Anterior cingulate cortex (tissue), 58 donors: ENCODE results near the gene C9orf85.
"Not testable (repeated sequence)": the region's sequence is repeated elsewhere in the genome, so short reads cannot be mapped to it uniquely, and the experiment has no call there.

ENCODE experiments used
- DNase-seq, 58 donors: peaks; one replicate each; lab custom pipeline; 2025; lab: John Stamatoyannopoulos, UW

The C9orf85 gene, protein sequence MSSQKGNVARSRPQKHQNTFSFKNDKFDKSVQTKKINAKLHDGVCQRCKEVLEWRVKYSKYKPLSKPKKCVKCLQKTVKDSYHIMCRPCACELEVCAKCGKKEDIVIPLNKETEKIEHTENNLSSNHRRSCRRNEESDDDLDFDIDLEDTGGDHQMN

GRCh38 chr9:71911061-71911907 is at the start of gene C9orf85, which contains the start of gene ABHD17B:
C9orf85 (plus strand) TSS chr9:71911639; CDS start chr9:71911735, 96 bp downstream.
ABHD17B (minus strand) TSS chr9:71911193; CDS start chr9:71875080, 36,113 bp downstream.
- DNase-seq = peak; percentile 96 to 100 (median 99)

- no peak for DNase-seq
Measured at GRCh38 chr9:71863631-71864030, 47.8 kb upstream of the C9orf85 start.

DNA sequence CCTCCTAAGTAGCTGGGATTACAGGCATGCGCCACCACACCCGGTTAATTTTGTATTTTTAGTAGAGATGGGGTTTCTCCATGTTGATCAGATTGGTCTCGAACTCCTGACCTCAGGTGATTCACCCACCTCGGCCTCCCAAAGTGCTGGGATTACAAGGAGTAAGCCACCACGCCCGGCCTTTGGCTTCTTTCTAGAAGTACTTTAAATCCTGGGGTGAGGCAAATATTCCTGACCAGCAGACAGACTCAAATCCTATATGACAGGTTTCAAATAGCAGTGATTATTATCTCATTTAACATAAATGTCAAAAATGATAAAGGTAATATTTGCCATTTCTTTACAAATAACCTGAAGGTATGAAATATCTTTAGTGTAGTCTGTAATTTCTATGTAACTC is 36.1 kb upstream of the C9orf85 start:
- DNase-seq = no peak

GRCh38 chr9:71876106-71876505 is 35.3 kb upstream of the C9orf85 start:
- DNase-seq = no peak

DNA sequence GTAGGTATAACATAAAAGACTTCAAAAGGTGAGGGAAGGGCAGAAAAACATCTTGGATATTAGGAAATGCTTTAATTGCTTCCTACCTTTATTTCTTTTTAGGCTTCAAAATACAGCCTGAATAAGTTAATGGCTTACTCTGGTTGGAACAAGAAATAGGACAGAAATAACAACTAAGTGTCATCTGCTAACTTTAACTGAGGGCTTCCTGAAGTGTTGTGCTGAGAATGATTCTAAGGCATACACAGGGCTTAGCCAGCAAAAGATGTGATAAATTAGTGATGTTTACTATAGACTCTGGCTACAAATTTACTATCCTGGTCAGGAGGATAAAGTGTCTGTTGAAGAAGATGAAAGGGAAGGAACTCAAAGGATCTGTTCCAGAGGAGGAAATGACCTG is 34.6 kb upstream of the C9orf85 start:
- DNase-seq = no peak

DNA sequence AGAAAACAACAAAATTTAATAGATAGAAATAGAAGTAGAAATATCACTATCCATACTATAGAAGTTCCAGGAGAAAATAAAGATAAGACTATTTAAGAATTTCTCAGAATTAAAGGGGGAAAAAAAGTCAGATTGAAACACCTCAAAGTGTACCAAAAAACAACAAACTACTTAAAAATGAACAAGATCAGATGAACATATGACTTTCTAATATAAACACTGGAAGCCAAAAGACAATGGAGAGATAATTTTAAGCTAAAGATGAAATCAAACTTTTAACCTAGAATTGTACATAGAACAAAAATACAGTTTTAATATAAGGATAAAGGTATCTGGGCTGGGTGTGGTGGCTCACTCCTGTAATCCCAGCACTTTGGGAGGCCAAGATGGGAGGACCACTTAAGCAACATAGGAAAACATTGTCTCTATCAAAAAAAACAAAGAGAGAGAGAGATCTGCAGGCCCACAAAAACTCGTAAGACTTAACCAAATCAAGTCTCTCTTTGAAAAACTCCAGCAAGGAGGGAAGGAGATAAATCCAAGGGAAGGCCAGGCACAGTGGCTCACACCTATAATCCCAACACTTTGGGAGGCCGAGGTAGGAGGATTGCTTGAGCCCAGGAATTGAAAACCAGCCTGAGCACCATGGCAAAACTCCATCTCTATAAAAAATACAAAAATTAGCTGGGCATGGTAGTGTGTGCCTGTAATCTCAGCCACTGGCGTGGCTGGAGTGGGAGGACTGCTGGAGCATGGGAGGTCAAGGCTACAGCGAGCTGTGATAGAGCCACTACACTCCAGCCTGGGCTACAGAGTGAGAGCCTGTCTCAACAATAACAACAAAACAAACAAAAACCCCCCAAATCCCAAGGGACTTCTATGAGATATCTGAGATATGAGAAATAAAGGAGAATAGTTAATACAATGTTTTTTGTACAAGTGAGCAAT is 32.8 kb upstream of the C9orf85 start:
- no peak for DNase-seq

GRCh38 chr9:71879644-71880174 is 31.7 kb upstream of the C9orf85 start:
- no peak for DNase-seq

GRCh38 chr9:71884005-71884404 is 27.4 kb upstream of the C9orf85 start:
- no peak for DNase-seq

DNA sequence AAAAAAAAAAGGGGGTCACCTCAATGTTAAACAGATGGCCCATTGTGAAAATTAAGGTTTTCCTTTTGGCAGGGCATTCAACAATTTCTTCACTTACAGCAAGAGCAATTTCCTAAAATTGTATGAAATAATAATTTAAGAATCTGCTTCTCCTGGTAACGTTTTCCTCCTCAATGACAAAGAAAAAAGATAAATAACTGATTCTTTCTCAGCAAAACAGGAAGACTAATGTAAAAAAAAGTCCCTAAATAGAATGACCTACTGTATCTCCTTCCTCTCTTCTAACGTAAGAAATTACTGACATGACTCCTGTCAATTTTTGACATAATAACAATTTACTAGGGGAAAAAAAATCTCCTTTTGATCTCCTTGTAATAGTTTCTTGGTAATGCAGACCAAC is 26.0 kb upstream of the C9orf85 start:
- DNase-seq = no peak

DNA sequence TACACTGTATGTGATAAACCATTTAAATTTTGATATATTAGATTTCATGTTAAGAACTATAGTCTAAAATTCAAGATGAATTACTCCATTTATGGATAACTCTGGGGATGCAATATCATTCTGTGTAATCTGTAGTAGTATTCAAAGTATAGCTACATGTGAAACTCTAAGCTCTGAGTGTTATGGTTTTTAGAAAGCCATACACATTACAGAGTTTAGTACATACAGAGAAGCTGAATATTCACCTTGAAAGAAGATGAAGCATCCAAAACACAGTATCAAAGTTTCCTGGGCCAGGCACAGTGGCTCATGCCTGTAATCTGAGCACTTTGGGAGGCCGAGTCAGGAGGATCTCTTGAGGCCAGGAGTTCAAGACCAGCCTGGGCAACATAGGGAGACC is 25.4 kb upstream of the C9orf85 start:
- DNase-seq = no peak

DNA sequence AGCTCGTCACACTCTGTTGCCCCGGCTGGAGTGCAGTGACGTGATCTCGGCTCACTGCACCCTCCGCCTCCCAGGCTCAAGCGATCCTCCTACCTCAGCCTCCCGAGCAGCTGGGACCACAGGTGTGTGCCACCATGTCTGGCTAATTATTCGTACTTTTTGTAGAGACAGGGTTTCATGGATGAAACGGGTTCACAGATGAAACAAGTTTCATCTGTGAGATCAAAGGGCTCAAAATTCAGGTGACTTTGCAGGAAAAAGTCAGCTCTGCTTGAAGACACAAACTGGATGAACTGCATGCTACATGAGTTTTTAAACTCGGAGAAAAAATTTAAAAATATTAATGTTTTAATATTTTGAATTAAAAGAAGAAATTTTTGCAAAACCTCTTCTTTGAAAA is 24.9 kb upstream of the C9orf85 start:
- no peak for DNase-seq

DNA sequence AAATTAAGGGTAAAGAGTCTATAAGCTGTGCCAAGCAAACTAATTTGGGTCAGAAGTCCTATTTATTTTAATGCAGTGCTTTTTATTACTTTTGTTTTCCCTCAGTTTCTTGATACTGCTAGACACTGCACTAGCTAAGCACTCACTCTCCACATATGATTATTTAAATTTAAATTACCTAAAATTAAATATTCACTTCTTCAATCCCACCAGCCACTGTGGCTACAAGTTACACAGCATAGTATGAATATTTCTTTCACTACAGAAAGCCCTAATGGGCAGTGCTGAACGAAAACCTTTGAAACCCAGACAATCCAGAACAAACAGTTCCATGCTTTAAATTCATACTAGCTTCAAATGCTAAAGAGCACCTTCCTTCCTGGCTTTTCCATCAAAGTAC is 24.1 kb upstream of the C9orf85 start:
- DNase-seq = no peak

DNA sequence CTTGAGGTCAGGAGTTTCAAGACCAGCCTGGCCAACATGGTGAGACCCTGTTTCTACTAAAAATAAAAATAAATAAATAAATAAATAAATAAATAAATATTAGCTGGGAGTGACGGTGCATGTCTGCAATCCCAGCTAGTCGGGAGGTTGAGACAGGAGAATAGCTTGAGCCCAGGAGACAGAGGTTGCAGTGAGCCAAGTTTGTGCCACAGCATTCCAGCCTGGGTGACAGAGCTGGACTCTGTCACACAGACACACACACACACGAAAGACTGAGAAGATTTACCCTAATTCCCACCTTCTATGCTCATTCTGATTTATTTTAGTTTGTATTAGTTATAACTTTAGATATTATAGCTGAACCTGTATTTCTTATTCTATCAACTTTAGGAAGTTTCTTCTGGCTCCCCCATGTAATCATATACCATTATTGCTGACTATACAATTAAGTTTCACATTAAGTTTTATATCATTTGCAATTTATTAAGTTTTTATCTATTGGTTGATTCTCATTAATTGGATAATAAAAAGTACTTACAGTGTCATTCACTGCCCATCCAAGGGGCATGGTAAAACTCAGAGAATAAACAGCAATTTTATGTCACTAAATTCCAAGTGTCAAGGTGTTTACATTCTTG is 21.3 kb upstream of the C9orf85 start:
- DNase-seq = no peak

- DNase-seq = no peak
Measured at GRCh38 chr9:71891557-71892189, 19.8 kb upstream of the C9orf85 start.

DNA sequence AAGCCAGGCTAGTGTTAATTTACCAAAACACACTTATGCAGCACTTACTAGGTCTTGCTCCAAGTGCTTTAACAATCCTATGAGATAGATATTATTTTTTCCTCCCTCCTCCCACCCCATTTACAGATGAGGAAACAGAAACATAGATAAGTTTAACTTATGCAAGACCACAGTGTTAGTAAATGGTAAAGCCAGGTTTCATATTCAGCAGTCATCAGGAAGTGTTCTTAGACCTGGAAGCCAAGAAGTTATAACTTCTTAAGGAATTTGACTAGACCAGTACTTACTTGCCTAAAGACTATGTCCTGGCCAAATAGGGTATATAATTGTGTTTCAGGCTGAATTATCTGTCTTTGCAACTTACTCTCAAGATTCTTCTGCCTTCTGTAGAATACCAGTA is 16.3 kb upstream of the C9orf85 start:
- DNase-seq = no peak

GRCh38 chr9:71895955-71896354 is 15.5 kb upstream of the C9orf85 start:
- DNase-seq = no peak

GRCh38 chr9:71896761-71897160 is 14.7 kb upstream of the C9orf85 start:
- no peak for DNase-seq

GRCh38 chr9:71897577-71897976 is 13.9 kb upstream of the C9orf85 start:
- no peak for DNase-seq

DNA sequence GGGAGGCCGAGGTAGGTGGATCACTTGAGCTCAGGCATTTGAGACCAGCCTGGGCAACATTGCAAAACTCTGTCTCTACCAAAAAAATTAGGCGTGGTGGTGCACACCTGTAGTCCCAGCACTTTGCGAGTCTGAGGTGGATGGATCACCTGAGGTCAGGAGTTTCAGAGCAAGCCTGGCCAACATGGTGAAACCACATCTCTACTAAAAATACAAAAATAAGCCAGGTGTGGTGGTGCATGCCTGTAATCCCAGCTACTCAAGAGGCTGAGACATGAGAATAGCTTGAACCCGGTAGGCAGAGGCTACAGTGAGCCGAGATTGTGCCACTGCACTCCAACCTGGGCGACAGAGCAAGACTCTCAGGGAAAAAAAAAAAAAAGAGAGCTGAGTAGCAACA is 12.7 kb upstream of the C9orf85 start:
- not testable (repeated sequence) for DNase-seq
